DOHH2 (cell line): ENCODE results near the gene ATP10B.

Source experiments
- CTCF ChIP-seq: fragments of 200-600 bp; sonication (generic); IDR thresholded peaks from one replicate; pipeline ENCODE4 v1.5.1; 2014; ENCODE audit warnings: antibody characterized with exemption, mild to moderate bottlenecking, low read depth, low read length; ENCODE audit not compliant: poor library complexity, severe bottlenecking
- EZH2phosphoT487 ChIP-seq: fragments of 200-600 bp; sonication (generic); IDR thresholded peaks from 2 replicates; pipeline ENCODE4 v1.6.1; 2017; ENCODE audit warnings: borderline replicate concordance, mild to moderate bottlenecking, antibody characterized with exemption, low read length, moderate library complexity, mixed read lengths

GRCh38 chr5:160638161-160638742 lies 213.8 kb downstream of the ATP10B start:
- TF ChIP-seq CTCF: no peak
- TF ChIP-seq EZH2phosphoT487: no peak
